Tibial artery (tissue), 4 donors: Measurements from ENCODE around the gene ACSS1.

Experiments used
- DNase-seq, 2 donors: peaks; one replicate each; pipeline ENCODE4 v3.0.0-alpha.2; 2019
- H3K27ac ChIP-seq, 2 donors: fragments of 200-600 bp; sonication (generic) in 1 of 2; 1 replicate in 1 of 2; 2 replicates in 1 of 2; pipeline ENCODE4 v1.5.1; 2018 to 2019; ENCODE audit warnings: mild to moderate bottlenecking in 1 of 2
- H3K27me3 ChIP-seq, 2 donors: fragments of 200-600 bp; sonication (generic) in 1 of 2; one replicate each; pipeline versions ENCODE4 v1.5.1 to v1.6.0; 2016 to 2019
- H3K36me3 ChIP-seq, 3 donors: fragments of 200-600 bp; sonication (generic) in 2 of 3; one replicate each; pipeline ENCODE4 v1.5.1; 2016 to 2019; ENCODE audit warnings: mild to moderate bottlenecking in 2 of 3
- H3K4me1 ChIP-seq, 4 donors: fragments of 200-600 bp; sonication (generic) in 2 of 4; 1 replicate in 3 of 4; 2 replicates in 1 of 4; pipeline ENCODE4 v1.5.1; 2016 to 2019
- H3K4me3 ChIP-seq, 2 donors: fragments of 200-600 bp; sonication (generic) in 1 of 2; 1 replicate in 1 of 2; 2 replicates in 1 of 2; pipeline ENCODE4 v1.5.1; 2018 to 2019; ENCODE audit warnings: mild to moderate bottlenecking in 2 of 2
- H3K9me3 ChIP-seq, 3 donors: fragments of 200-600 bp; sonication (generic) in 1 of 3; one replicate each; pipeline ENCODE4 v1.5.1; 2016 to 2019
- CTCF ChIP-seq, 2 experiments: fragments of 200-600 bp in 1 of 2; fragments of 450-650 bp in 1 of 2; IDR thresholded peaks; one replicate each; pipeline ENCODE4 v1.5.1; 2017 to 2019; ENCODE audit warnings: antibody characterized with exemption in 2 of 2, mild to moderate bottlenecking in 1 of 2, moderate library complexity in 1 of 2
- intact Hi-C: fragments of 100-400 bp; cut with DNase I; formaldehyde crosslinking; loops from one replicate; pipeline ENCODE4 v1.15.0; 2023; ENCODE audit warnings: low total_unique reads

ACSS1 gene

DNA sequence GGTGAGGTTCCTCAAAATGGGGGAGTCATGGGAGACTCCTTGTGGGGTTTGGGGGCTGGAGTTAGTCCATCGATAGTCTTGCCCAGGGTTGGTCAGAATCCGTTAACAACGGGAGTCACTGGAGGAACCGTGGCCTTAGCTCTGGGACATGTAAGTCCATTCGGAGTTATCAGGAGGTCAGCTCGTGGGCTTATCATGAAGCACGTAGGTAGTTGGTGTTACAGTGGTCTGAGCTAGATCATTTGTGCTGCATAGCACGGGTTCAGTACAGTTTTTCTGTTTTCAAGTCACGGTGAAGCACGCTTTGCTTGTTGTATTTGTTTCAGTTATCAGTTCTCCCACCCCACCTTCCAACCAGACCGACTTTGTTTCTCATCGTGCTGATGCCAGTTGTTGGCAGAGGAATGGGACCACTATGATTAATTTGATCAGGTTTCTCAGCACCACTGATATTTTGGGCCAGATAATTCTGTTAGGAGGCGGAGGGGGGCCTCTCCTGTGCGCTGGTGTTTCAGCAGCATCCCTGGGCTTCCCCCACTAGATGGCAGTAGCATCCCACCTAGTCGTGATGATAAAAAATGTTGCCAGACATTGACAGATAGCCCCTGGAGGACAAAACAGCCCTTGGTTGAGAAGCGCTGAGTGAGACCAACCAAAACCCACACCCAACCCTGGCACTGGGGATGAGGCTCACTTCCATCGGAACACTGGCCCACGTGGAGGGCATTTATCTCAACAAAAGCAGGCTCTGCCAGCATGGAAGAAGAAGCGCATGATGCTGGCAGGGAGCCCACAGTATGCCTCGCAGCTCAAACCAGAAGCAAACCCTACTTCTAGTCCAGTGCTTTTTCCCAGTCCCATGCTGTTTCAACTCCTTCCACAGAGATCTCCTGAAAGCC lies 63.2 kb downstream of the ACSS1 start:
- Histone ChIP-seq H3K9me3 (no peaks in the 10 kb centered on the region), H3K4me1 (peaks cover 0 to 33% (median 23%) of the 10 kb centered on the region in 4 donors), H3K4me3 (peak overlapping the region in 1 of 2 donors; percentile 8), H3K27ac (no peak overlapping the region), H3K36me3 (no peaks in the 10 kb centered on the region), H3K27me3 (no peaks in the 10 kb centered on the region)
- intact Hi-C loops: loop anchor here (5.0 to 10.0 kb wide), 4 partner anchors 183 to 413 kb away; partner anchors contain the start of genes ABHD12 and GINS1
- peak; percentile 80 to 85 for DNase-seq
- TF ChIP-seq CTCF (IDR thresholded peaks at IDR 0.05): peak; percentile 95 to 98

GRCh38 chr20:24994186-24994465 lies 63.8 kb downstream of the ACSS1 start:
- TF ChIP-seq CTCF (IDR thresholded peaks at IDR 0.05): no peak
- H3K4me1 ChIP-seq: peaks cover 0 to 33% (median 23%) of the 10 kb centered on the region in 4 donors
- no peak for DNase-seq
- no peaks in the 10 kb centered on the region for H3K9me3 ChIP-seq
- intact Hi-C loops: loop anchor here (5.0 to 10.0 kb wide), 2 partner anchors 261 to 413 kb away; partner anchors contain the start of gene GINS1
- H3K36me3 ChIP-seq: no peaks in the 10 kb centered on the region
- no peaks in the 10 kb centered on the region for H3K27me3 ChIP-seq
- peak overlapping the region in 1 of 2 donors; percentile 92 for H3K27ac ChIP-seq
- H3K4me3 ChIP-seq: no peak overlapping the region

DNA sequence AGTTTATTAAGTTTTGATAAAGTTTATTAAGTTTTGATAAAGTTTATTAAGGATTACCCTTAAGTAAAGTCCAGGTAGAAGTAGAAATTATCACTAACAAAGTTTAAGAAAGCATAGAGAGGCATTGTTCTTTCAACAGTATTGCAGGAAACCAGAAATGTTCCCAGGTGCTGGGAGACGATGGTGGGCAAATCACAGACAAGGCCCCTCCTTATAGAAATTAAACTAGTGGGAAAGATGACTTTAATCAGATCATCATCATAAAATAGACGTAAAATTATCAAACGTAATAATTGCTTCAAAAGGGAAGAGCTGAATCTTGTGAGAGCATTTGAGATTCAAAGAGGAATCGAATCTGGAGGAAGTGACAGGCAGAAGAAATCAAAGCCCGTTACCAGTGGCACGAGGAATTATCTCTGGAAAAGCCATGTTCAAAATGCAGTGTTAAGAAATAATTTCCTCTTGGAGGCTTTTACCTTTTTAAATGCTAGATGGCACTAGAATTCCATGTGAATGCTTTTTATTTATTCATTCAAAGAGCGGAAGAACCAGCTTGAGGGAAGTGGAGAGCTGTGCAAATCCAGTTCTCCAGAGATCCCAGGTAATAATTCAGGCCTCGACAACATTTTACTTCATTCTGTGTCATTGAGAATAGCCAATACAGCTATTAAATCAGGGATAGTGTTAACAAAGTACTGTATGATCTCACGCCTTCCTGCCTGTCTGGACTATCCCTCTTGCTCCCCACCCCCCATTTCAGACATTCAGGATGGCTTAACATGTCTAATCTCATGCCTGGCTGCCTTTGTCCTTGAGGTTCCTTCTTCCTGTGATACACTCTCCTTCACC lies 64.4 kb downstream of the ACSS1 start:
- intact Hi-C loops: loop anchor here (1.0 to 10.0 kb wide), 3 partner anchors 72 to 414 kb away; partner anchors contain the start of gene GINS1
- Histone ChIP-seq H3K4me3 (peak overlapping the region; percentile 66 to 80), H3K4me1 (peaks cover 0 to 33% (median 23%) of the 10 kb centered on the region in 4 donors), H3K27ac (peak overlapping the region; percentile 92 to 94), H3K27me3 (no peaks in the 10 kb centered on the region), H3K9me3 (no peaks in the 10 kb centered on the region), H3K36me3 (no peaks in the 10 kb centered on the region)
- TF ChIP-seq CTCF (IDR thresholded peaks at IDR 0.05): peak; percentile 40 to 49
- peak in 1 of 2 donors; percentile 20 for DNase-seq

DNA sequence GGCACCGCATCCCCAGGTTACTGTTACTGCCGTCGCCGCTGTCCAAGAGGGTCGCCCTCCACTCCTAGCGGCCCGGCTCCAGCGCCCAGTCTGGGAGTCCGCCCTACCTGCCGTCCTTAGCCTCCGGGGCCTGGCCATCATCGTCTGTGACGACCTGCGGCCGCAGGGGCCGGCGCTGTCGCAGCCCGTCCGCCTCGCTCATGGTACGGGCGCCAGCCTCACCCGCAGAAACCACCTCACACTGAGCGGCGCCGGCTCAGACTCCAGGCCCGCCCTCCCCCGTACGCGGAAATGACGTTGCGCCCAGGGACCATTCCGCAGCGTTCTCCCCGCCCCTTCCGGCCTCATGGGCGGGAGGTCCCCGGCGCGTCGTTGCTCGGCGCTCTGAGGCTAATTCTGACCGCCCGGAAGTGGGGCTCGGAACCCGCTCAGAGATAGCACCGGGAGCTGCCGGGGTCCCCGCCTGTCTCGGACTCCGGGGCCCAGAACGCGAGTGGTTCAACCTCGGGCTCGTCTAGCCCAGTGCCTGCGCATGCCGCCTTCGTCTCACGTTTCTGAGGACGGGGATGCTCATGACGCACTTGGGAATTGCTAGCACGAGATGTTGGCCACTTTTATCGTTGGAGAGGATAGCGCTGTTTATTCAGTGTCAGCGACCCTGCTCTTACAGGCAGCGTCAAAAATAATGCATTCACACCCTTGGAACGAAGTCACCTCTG lies 65.3 kb downstream of the ACSS1 start, which contains the start of gene APMAP:
Gene APMAP (minus strand): TSS at position 265 of the 719 bp plus-strand sequence. CDS start 63 bp downstream, at position 202.
- Histone ChIP-seq H3K9me3 (no peaks in the 10 kb centered on the region), H3K4me3 (peak within 1 kb of the TSS; percentile 66 to 80), H3K4me1 (peaks cover 0 to 33% (median 23%) of the 10 kb centered on the region in 4 donors), H3K36me3 (no peaks in the 10 kb centered on the region), H3K27me3 (no peaks in the 10 kb centered on the region), H3K27ac (peak within 1 kb of the TSS; percentile 92 to 94)
- peak; percentile 96 to 97 for DNase-seq
- TF ChIP-seq CTCF (IDR thresholded peaks at IDR 0.05): no peak
- intact Hi-C loops: loop anchor here (1.0 to 10.0 kb wide), 3 partner anchors 73 to 415 kb away; partner anchors contain the start of gene GINS1
